GM06990 (cell line): ENCODE measurements around the gene FZD7.

Experiments
- DNase-seq: peaks from one replicate; pipeline ENCODE4 v3.0.0-alpha.2; 2011; ENCODE audit not compliant: insufficient read length; ENCODE audit errors: extremely low read depth
- H3K27me3 ChIP-seq: replicated peaks from 2 replicates; pipeline ENCODE4 v1.6.0; 2011; ENCODE audit warnings: low read length; ENCODE audit not compliant: control insufficient read depth, insufficient read depth
- H3K36me3 ChIP-seq: 2 replicates; pipeline ENCODE4 v1.5.1; 2011; ENCODE audit warnings: low read length; ENCODE audit not compliant: control insufficient read depth, insufficient read depth
- H3K4me3 ChIP-seq: replicated peaks from 2 replicates; pipeline ENCODE4 v1.5.1; 2011; ENCODE audit warnings: low read depth, mild to moderate bottlenecking, control low read depth, low read length
- CTCF ChIP-seq: IDR thresholded peaks from 2 replicates; pipeline ENCODE4 v1.5.1; 2011; ENCODE audit warnings: low read length, control low read depth, mild to moderate bottlenecking, inconsistent platforms; ENCODE audit not compliant: insufficient read depth, poor library complexity, severe bottlenecking

The FZD7 gene

GRCh38 chr2:201987426-201987825 is 46.2 kb upstream of the FZD7 start:
- no peak for TF ChIP-seq CTCF
- H3K36me3 ChIP-seq, result no peaks in the 10 kb centered on the region
- DNase-seq, result no peak
- no peaks in the 10 kb centered on the region for H3K27me3 ChIP-seq
- no peak overlapping the region for H3K4me3 ChIP-seq

GRCh38 chr2:201990069-201990468 is 43.6 kb upstream of the FZD7 start:
- TF ChIP-seq CTCF, result no peak
- H3K27me3 ChIP-seq, result no peaks in the 10 kb centered on the region
- DNase-seq, result no peak
- H3K4me3 ChIP-seq, result no peak overlapping the region
- no peaks in the 10 kb centered on the region for H3K36me3 ChIP-seq

- TF ChIP-seq CTCF, result no peak
- Histone ChIP-seq H3K36me3 (no peaks in the 10 kb centered on the region), H3K27me3 (no peaks in the 10 kb centered on the region), H3K4me3 (no peak overlapping the region)
- DNase-seq, result no peak
Observed at GRCh38 chr2:201992960-201993359, 40.7 kb upstream of the FZD7 start.

- no peak for DNase-seq
- Histone ChIP-seq H3K4me3 (no peak overlapping the region), H3K36me3 (no peaks in the 10 kb centered on the region), H3K27me3 (no peaks in the 10 kb centered on the region)
- no peak for TF ChIP-seq CTCF
Observed at GRCh38 chr2:201994973-201995638, 38.5 kb upstream of the FZD7 start.

- H3K36me3 ChIP-seq, result no peaks in the 10 kb centered on the region
- no peak for DNase-seq
- TF ChIP-seq CTCF, result no peak
- no peak overlapping the region for H3K4me3 ChIP-seq
- H3K27me3 ChIP-seq, result no peaks in the 10 kb centered on the region
Observed at GRCh38 chr2:201996006-201996405, 37.6 kb upstream of the FZD7 start.
